HepG2 (cell line): Measurements from ENCODE around the gene DIAPH1.

Experiments used
- ARHGAP35 ChIP-seq: sonication (generic); formaldehyde crosslinking; IDR thresholded peaks from 2 replicates; pipeline ENCODE4 v1.9.0; 2022; ENCODE audit warnings: mild to moderate bottlenecking, inconsistent platforms, moderate library complexity, missing genetic modification reagents, borderline replicate concordance
- CBX2 ChIP-seq, 2 experiments: fragments of 200-600 bp in 1 of 2; sonication (generic); formaldehyde crosslinking in 1 of 2; IDR thresholded peaks; 2 replicates each; pipeline versions ENCODE4 v1.7.0 to v1.8.1; 2018 to 2022; ENCODE audit warnings: low read depth in 2 of 2, low read length in 1 of 2, mild to moderate bottlenecking in 1 of 2, missing genetic modification reagents in 1 of 2
- ETV6 ChIP-seq: sonication (generic); formaldehyde crosslinking; conservative IDR thresholded peaks from 2 replicates; pipeline ENCODE4 v1.4.0; 2020; ENCODE audit warnings: missing genetic modification reagents
- JUN ChIP-seq: sonication (generic); formaldehyde crosslinking; IDR thresholded peaks from 2 replicates; pipeline ENCODE4 v1.4.0; 2020; ENCODE audit warnings: mild to moderate bottlenecking, missing genetic modification reagents
- KAT2B ChIP-seq: fragments of 150-350 bp; IDR thresholded peaks from 2 replicates; pipeline ENCODE4 v1.6.1; 2014; ENCODE audit warnings: low read depth, low read length, borderline replicate concordance
- KLF9 ChIP-seq: IDR thresholded peaks from 2 replicates; pipeline ENCODE4 v1.6.1; 2016; ENCODE audit warnings: low read depth
- MEIS1 ChIP-seq: sonication (generic); formaldehyde crosslinking; IDR thresholded peaks from 2 replicates; pipeline ENCODE4 v1.9.0; 2021; ENCODE audit warnings: mild to moderate bottlenecking, missing genetic modification reagents, moderate library complexity, borderline replicate concordance
- MTF1 ChIP-seq: sonication (generic); formaldehyde crosslinking; IDR thresholded peaks from 2 replicates; pipeline ENCODE4 v1.5.0; 2020; ENCODE audit warnings: missing genetic modification reagents
- NAIF1 ChIP-seq: sonication (generic); formaldehyde crosslinking; IDR thresholded peaks from 2 replicates; pipeline ENCODE4 v1.5.0; 2020; ENCODE audit warnings: mild to moderate bottlenecking, missing genetic modification reagents, borderline replicate concordance
- TBL1XR1 ChIP-seq: fragments of 150-350 bp; IDR thresholded peaks from 2 replicates; pipeline ENCODE4 v1.6.1; 2014; ENCODE audit warnings: borderline replicate concordance, low read length; ENCODE audit not compliant: partially characterized antibody
- YY1 ChIP-seq: IDR thresholded peaks from 2 replicates; pipeline ENCODE4 v1.6.1; 2011; ENCODE audit warnings: low read length, low read depth, moderate library complexity, mild to moderate bottlenecking; ENCODE audit not compliant: insufficient read depth, insufficient replicate concordance
- TF ChIP-seq, protein P1 (sequence below): sonication (generic); formaldehyde crosslinking; IDR thresholded peaks from 2 replicates; pipeline ENCODE4 v1.5.0; 2020; ENCODE audit warnings: mild to moderate bottlenecking, missing genetic modification reagents, moderate library complexity
- TF ChIP-seq, protein P2 (sequence below): IDR thresholded peaks from 2 replicates; pipeline ENCODE4 v1.6.1; 2016; ENCODE audit warnings: control low read depth
- TF ChIP-seq, protein P3 (sequence below): sonication (generic); formaldehyde crosslinking; IDR thresholded peaks from 2 replicates; pipeline ENCODE4 v1.4.0; 2020; ENCODE audit warnings: mild to moderate bottlenecking, missing genetic modification reagents

DNA sequence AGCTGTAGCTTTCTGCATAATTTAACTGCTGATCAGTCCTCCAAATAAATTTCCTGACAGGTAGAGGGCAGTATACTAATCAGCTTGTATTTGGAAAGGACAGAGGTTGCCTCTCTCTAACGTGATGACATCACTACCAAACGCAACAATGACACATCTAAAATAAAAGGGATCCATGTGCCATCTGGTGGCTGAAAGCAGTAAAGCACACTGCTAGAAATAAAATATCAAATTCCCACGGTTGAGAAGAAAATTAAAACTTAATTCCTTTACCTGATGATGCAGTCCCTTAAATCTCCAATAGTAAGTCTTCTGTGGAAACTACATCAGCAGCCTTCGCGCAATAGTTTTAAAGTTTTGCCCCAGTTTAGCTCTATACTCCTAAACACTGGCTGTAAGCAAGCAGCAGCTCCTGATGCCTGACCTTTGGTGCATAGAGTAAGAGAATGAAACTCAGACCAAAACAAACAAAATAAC is 54.5 kb downstream of the DIAPH1 start:
- TF ChIP-seq TBL1XR1 (no peak), ETV6 (CRISPR knock-in tag) (no peak), KLF9 (CRISPR knock-in tag) (no peak), MEIS1 (CRISPR knock-in tag) (no peak), JUN (CRISPR knock-in tag) (no peak), ARHGAP35 (no peak), MTF1 (CRISPR knock-in tag) (no peak), NAIF1 (CRISPR knock-in tag) (no peak), CBX2 (IDR thresholded peaks at IDR 0.05; ENCODE audit: low read depth, low read length) (no peak), CBX2 (CRISPR knock-in tag; IDR thresholded peaks at IDR 0.05; ENCODE audit: low read depth) (no peak), KAT2B (no peak), YY1 (no peak)
- TF ChIP-seq, protein P1, sequence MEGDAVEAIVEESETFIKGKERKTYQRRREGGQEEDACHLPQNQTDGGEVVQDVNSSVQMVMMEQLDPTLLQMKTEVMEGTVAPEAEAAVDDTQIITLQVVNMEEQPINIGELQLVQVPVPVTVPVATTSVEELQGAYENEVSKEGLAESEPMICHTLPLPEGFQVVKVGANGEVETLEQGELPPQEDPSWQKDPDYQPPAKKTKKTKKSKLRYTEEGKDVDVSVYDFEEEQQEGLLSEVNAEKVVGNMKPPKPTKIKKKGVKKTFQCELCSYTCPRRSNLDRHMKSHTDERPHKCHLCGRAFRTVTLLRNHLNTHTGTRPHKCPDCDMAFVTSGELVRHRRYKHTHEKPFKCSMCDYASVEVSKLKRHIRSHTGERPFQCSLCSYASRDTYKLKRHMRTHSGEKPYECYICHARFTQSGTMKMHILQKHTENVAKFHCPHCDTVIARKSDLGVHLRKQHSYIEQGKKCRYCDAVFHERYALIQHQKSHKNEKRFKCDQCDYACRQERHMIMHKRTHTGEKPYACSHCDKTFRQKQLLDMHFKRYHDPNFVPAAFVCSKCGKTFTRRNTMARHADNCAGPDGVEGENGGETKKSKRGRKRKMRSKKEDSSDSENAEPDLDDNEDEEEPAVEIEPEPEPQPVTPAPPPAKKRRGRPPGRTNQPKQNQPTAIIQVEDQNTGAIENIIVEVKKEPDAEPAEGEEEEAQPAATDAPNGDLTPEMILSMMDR (CRISPR knock-in tag): peak; percentile 78
- TF ChIP-seq, protein P2, sequence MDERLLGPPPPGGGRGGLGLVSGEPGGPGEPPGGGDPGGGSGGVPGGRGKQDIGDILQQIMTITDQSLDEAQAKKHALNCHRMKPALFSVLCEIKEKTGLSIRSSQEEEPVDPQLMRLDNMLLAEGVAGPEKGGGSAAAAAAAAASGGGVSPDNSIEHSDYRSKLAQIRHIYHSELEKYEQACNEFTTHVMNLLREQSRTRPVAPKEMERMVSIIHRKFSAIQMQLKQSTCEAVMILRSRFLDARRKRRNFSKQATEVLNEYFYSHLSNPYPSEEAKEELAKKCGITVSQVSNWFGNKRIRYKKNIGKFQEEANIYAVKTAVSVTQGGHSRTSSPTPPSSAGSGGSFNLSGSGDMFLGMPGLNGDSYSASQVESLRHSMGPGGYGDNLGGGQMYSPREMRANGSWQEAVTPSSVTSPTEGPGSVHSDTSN (CRISPR knock-in tag): no peak
- TF ChIP-seq, protein P3, sequence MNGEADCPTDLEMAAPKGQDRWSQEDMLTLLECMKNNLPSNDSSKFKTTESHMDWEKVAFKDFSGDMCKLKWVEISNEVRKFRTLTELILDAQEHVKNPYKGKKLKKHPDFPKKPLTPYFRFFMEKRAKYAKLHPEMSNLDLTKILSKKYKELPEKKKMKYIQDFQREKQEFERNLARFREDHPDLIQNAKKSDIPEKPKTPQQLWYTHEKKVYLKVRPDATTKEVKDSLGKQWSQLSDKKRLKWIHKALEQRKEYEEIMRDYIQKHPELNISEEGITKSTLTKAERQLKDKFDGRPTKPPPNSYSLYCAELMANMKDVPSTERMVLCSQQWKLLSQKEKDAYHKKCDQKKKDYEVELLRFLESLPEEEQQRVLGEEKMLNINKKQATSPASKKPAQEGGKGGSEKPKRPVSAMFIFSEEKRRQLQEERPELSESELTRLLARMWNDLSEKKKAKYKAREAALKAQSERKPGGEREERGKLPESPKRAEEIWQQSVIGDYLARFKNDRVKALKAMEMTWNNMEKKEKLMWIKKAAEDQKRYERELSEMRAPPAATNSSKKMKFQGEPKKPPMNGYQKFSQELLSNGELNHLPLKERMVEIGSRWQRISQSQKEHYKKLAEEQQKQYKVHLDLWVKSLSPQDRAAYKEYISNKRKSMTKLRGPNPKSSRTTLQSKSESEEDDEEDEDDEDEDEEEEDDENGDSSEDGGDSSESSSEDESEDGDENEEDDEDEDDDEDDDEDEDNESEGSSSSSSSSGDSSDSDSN (CRISPR knock-in tag): no peak
